ENCODE results near the gene LPGAT1. TPM values are rescaled to one million over a fixed set of nuclear protein-coding genes. Genes with fewer than 3 reads are reported as not detected.

LPGAT1 gene
- total and polyA plus RNA-seq, 2 experiments from 2014 or later: 18.5 to 22.9 TPM

DNA sequence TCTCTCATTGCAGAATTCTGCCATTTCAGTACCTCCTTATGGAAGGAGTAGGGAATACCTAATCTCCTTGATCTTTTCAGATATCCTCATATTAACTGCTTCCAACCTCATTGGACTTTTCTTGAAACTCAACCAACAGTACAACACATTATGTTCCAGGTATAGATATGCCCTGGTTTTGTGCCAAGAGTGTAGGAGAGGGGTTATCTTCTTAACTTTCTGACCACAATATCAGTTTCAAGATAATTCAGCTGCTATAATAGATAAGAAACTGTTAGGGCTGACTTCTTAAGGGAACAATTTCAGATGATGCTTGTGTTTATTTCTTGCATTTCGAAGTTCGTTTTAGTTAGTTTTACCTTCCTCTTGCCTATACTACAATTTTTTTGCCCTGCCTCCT is 2.1 kb upstream of the LPGAT1 start:
- no peak for DNase-seq (ENCODE audit: low read depth in 1 of 2, low spot score in 1 of 2)
- no peak for TF ChIP-seq CTCF (IDR thresholded peaks at IDR 0.05; ENCODE audit: low read depth, low read length)

GRCh38 chr1:211831558-211832323 is 1.2 kb upstream of the LPGAT1 start:
- no peak for DNase-seq (ENCODE audit: low read depth in 1 of 2, low spot score in 1 of 2)
- no peak overlapping the region for H3K27ac ChIP-seq
- no peak for TF ChIP-seq CTCF (IDR thresholded peaks at IDR 0.05; ENCODE audit: low read depth, low read length)
- peaks cover 12% of the 10 kb centered on the region for H3K4me1 ChIP-seq (ENCODE audit: low read depth)
- no peak overlapping the region for H3K4me3 ChIP-seq
- no peaks in the 10 kb centered on the region for H3K9me3 ChIP-seq (ENCODE audit: low read depth)
- no peaks in the 10 kb centered on the region for H3K27me3 ChIP-seq
- no peaks in the 10 kb centered on the region for H3K36me3 ChIP-seq

More for the DNA sequence above, 2.1 kb upstream of the LPGAT1 start:
- no peaks in the 10 kb centered on the region for H3K9me3 ChIP-seq (ENCODE audit: low read depth)
- H3K27me3 ChIP-seq: no peaks in the 10 kb centered on the region
- no peaks in the 10 kb centered on the region for H3K36me3 ChIP-seq
- H3K4me3 ChIP-seq: no peak overlapping the region
- no peak overlapping the region for H3K27ac ChIP-seq
- H3K4me1 ChIP-seq (ENCODE audit: low read depth): peaks cover 12% of the 10 kb centered on the region

DNA sequence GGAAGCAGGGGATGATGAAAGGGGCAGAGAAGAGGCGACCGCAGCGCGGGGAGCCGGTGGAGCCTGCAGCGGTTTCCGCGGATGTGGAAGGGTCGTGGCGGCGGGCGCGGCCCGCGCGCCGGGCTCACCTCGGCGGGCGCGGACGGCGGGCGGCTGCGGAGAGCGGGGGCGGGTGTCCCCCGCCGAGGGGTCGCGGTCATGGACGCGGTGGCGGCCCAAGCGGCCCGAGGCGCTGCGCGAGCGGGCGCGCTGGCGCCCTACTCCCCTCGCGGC is 572 bp downstream of the LPGAT1 start:
- H3K27ac ChIP-seq: peak overlapping the region; percentile 91

GRCh38 chr1:211829343-211830054 is 1.1 kb downstream of the LPGAT1 start:
- no peak overlapping the region for H3K27ac ChIP-seq
- DNase-seq (ENCODE audit: low read depth in 1 of 2, low spot score in 1 of 2): peak; percentile 17 to 74
- H3K4me1 ChIP-seq (ENCODE audit: low read depth): peaks cover 12% of the 10 kb centered on the region
- H3K4me3 ChIP-seq: peak overlapping the region; percentile 95
- TF ChIP-seq CTCF (IDR thresholded peaks at IDR 0.05; ENCODE audit: low read depth, low read length): peak; percentile 4
- no peaks in the 10 kb centered on the region for H3K27me3 ChIP-seq
- H3K36me3 ChIP-seq: no peaks in the 10 kb centered on the region
- no peaks in the 10 kb centered on the region for H3K9me3 ChIP-seq (ENCODE audit: low read depth)

More for the DNA sequence above, 572 bp downstream of the LPGAT1 start:
- peak in 1 of 2 donors; percentile 20 for DNase-seq (ENCODE audit: low read depth in 1 of 2, low spot score in 1 of 2)
- H3K4me1 ChIP-seq (ENCODE audit: low read depth): peaks cover 12% of the 10 kb centered on the region
- no peaks in the 10 kb centered on the region for H3K36me3 ChIP-seq
- no peak for TF ChIP-seq CTCF (IDR thresholded peaks at IDR 0.05; ENCODE audit: low read depth, low read length)
- H3K9me3 ChIP-seq (ENCODE audit: low read depth): no peaks in the 10 kb centered on the region
- H3K27me3 ChIP-seq: no peaks in the 10 kb centered on the region
- H3K4me3 ChIP-seq: peak overlapping the region; percentile 95

DNA sequence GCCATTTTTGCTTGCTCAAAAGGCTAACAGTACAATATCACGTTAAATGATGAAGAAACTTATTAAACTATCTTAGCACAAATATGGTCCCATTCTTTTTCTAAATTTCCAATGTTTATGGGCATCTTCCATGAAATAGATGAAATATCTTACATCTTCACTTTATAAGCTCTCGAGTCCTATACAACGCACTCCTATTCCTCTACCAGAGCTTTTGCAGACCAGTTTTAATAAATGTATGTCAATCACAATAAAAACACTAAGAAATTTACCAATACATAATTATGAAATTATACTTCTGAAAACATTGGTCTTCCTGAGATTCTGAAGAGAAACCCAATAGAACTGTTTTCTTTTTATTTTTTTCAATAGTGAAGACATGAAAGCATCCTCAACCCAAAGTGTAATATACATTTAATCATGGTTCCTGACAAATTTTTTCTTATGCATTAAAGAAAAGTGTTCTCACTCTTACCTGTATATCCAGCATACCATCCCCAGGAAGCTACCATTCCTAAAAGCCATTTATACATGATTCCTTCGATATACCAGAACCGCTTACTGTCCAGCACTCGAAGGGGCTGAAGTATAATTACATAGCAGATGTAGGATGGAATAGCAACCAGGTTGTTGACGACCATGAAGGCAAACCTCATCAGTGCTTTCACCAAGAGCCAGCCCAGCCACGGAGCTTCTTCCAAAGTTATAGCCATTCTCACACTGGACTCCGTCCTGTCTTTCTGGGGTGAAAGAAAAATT is 1.8 kb downstream of the LPGAT1 start:
- no peak for TF ChIP-seq CTCF (IDR thresholded peaks at IDR 0.05; ENCODE audit: low read depth, low read length)
- peak overlapping the region; percentile 95 for H3K4me3 ChIP-seq
- no peak overlapping the region for H3K27ac ChIP-seq
- peaks cover 12% of the 10 kb centered on the region for H3K4me1 ChIP-seq (ENCODE audit: low read depth)
- H3K36me3 ChIP-seq: no peaks in the 10 kb centered on the region
- H3K27me3 ChIP-seq: no peaks in the 10 kb centered on the region
- no peaks in the 10 kb centered on the region for H3K9me3 ChIP-seq (ENCODE audit: low read depth)
- no peak for DNase-seq (ENCODE audit: low read depth in 1 of 2, low spot score in 1 of 2)

All from cardiac muscle cell (in vitro differentiated cells and primary cell).